DND-41 (cell line): ENCODE data around the gene EPHX1.

Experiments used
- ATAC-seq: fragments of 200-7000 bp; cut with Tn5 transposase; 3 replicates; pipeline ENCODE4 v1.9.1; 2021; ENCODE audit warnings: low read depth; ENCODE audit not compliant: insufficient read depth
- DNase-seq: peaks from one replicate; pipeline ENCODE4 v3.0.0-alpha.2; 2020
- H2AFZ ChIP-seq: 2 replicates; pipeline ENCODE4 v1.6.0; 2012; ENCODE audit warnings: low read depth, low read length
- H3K27ac ChIP-seq: 2 replicates; pipeline ENCODE4 v1.5.1; 2012; ENCODE audit warnings: low read length, inconsistent platforms
- H3K27me3 ChIP-seq: fragments of 200-600 bp; sonication (generic); 2 replicates; pipeline ENCODE4 v1.6.0; 2012; ENCODE audit warnings: low read length, mild to moderate bottlenecking, inconsistent platforms; ENCODE audit not compliant: insufficient read depth, poor library complexity
- H3K36me3 ChIP-seq: 2 replicates; pipeline ENCODE4 v1.5.1; 2012; ENCODE audit warnings: low read length, inconsistent platforms; ENCODE audit not compliant: insufficient read depth
- H3K4me1 ChIP-seq: 2 replicates; pipeline ENCODE4 v1.5.1; 2012; ENCODE audit warnings: mild to moderate bottlenecking, low read length; ENCODE audit not compliant: insufficient read depth
- H3K4me2 ChIP-seq: 2 replicates; pipeline ENCODE4 v1.6.0; 2012; ENCODE audit warnings: mild to moderate bottlenecking, moderate library complexity, low read length, inconsistent platforms; ENCODE audit not compliant: insufficient read depth
- H3K4me3 ChIP-seq, 2 experiments: fragments of 200-600 bp in 1 of 2; shearing (Covaris generic) in 1 of 2; 2 replicates each; pipeline ENCODE4 v1.5.1; 2012 to 2016; ENCODE audit warnings: inconsistent platforms in 2 of 2, low read length in 2 of 2, mild to moderate bottlenecking in 2 of 2, low read depth in 1 of 2, moderate library complexity in 1 of 2
- H3K79me2 ChIP-seq: 2 replicates; pipeline ENCODE4 v1.6.0; 2012; ENCODE audit warnings: low read length, inconsistent platforms; ENCODE audit not compliant: insufficient read depth
- H3K9ac ChIP-seq: 2 replicates; pipeline ENCODE4 v1.6.0; 2012; ENCODE audit warnings: low read depth, mild to moderate bottlenecking, inconsistent platforms, low read length, moderate library complexity
- H3K9me3 ChIP-seq: 2 replicates; pipeline ENCODE4 v1.5.1; 2012; ENCODE audit warnings: low read length, moderate library complexity, mild to moderate bottlenecking, inconsistent platforms; ENCODE audit not compliant: insufficient read depth, severe bottlenecking
- H4K20me1 ChIP-seq: 2 replicates; pipeline ENCODE4 v1.6.0; 2012; ENCODE audit warnings: low read length; ENCODE audit not compliant: insufficient read depth
- EZH2 ChIP-seq: IDR thresholded peaks from 3 replicates; pipeline ENCODE4 v1.6.1; 2012; ENCODE audit warnings: borderline replicate concordance, low read depth, mild to moderate bottlenecking, moderate library complexity, low read length, inconsistent platforms; ENCODE audit not compliant: severe bottlenecking
- TF ChIP-seq, protein P1 (sequence below): IDR thresholded peaks from 2 replicates; pipeline ENCODE4 v1.5.1; 2012; ENCODE audit warnings: borderline replicate concordance, low read length, moderate library complexity, mild to moderate bottlenecking; ENCODE audit not compliant: poor library complexity, severe bottlenecking; ENCODE audit errors: extremely low read depth

Gene EPHX1

GRCh38 chr1:225824533-225824941, 14.6 kb downstream of the EPHX1 start:
- no peak overlapping the region for H2AFZ ChIP-seq
- no peaks in the 10 kb centered on the region for H4K20me1 ChIP-seq
- H3K9me3 ChIP-seq, result no peaks in the 10 kb centered on the region
- no peaks in the 10 kb centered on the region for H3K79me2 ChIP-seq
- H3K36me3 ChIP-seq, result no peaks in the 10 kb centered on the region
- ATAC-seq (no peak), DNase-seq (no peak)
- no peaks in the 10 kb centered on the region for H3K4me1 ChIP-seq
- TF ChIP-seq EZH2, result no peak
- TF ChIP-seq, protein P1, sequence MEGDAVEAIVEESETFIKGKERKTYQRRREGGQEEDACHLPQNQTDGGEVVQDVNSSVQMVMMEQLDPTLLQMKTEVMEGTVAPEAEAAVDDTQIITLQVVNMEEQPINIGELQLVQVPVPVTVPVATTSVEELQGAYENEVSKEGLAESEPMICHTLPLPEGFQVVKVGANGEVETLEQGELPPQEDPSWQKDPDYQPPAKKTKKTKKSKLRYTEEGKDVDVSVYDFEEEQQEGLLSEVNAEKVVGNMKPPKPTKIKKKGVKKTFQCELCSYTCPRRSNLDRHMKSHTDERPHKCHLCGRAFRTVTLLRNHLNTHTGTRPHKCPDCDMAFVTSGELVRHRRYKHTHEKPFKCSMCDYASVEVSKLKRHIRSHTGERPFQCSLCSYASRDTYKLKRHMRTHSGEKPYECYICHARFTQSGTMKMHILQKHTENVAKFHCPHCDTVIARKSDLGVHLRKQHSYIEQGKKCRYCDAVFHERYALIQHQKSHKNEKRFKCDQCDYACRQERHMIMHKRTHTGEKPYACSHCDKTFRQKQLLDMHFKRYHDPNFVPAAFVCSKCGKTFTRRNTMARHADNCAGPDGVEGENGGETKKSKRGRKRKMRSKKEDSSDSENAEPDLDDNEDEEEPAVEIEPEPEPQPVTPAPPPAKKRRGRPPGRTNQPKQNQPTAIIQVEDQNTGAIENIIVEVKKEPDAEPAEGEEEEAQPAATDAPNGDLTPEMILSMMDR, result no peak
- H3K27ac ChIP-seq, result no peak overlapping the region
- no peak overlapping the region for H3K4me3 ChIP-seq
- no peak overlapping the region for H3K9ac ChIP-seq
- H3K27me3 ChIP-seq, result no peaks in the 10 kb centered on the region
- H3K4me2 ChIP-seq, result no peak overlapping the region

DNA sequence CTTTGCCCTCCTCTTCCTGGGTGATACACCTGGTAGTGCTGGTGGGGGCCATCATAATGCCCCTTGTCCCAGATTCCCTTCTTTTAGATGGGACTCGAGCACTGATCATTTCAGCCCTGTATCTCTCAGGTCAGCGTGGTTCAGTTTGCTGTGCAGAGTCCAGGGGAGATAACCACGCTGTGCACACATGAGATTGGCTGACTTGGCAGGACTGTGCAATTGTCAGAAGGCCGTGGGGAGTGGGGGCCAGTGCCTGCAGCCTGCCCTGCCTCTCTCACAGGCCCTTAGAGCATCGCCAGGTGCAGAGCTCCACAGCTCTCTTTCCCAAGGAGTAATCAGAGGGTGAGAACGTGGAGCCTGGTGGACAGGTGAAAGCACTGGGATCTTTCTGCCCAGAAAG, 15.2 kb downstream of the EPHX1 start:
- DNase-seq (no peak), ATAC-seq (no peak)
- no peaks in the 10 kb centered on the region for H3K4me1 ChIP-seq
- TF ChIP-seq, protein P1, result no peak
- no peak for TF ChIP-seq EZH2
- no peak overlapping the region for H3K4me3 ChIP-seq
- H3K4me2 ChIP-seq, result no peak overlapping the region
- H3K9me3 ChIP-seq, result no peaks in the 10 kb centered on the region
- H2AFZ ChIP-seq, result no peak overlapping the region
- H3K27me3 ChIP-seq, result no peaks in the 10 kb centered on the region
- no peaks in the 10 kb centered on the region for H3K36me3 ChIP-seq
- H3K79me2 ChIP-seq, result no peaks in the 10 kb centered on the region
- no peak overlapping the region for H3K27ac ChIP-seq
- H3K9ac ChIP-seq, result no peak overlapping the region
- H4K20me1 ChIP-seq, result no peaks in the 10 kb centered on the region

DNA sequence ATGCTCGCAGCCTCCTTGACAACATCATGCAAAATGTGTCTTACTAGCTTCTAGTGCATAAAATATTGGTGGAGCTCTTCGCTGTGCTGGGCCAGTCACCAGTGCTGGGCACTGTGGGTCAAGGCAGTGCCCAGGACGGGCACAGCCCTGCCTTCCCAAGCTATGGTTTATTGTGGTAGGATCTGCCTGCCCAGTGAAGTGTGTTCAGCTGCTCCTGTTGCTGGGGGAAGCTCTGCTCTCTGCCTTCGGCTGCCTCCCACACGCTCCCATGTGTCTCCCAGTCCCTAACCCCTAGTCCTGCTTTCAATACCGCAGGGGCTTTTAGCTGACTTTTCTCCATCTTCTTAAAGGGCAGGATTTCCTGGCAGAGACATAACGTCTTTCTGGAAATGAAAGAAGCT, 15.7 kb downstream of the EPHX1 start:
- DNase-seq (no peak), ATAC-seq (no peak)
- TF ChIP-seq EZH2, result no peak
- TF ChIP-seq, protein P1, result no peak
- Histone ChIP-seq H3K4me2 (no peak overlapping the region), H3K9ac (no peak overlapping the region), H3K27me3 (no peaks in the 10 kb centered on the region), H2AFZ (no peak overlapping the region), H3K9me3 (no peaks in the 10 kb centered on the region), H3K36me3 (no peaks in the 10 kb centered on the region), H4K20me1 (no peaks in the 10 kb centered on the region), H3K27ac (no peak overlapping the region), H3K4me1 (no peaks in the 10 kb centered on the region), H3K79me2 (no peaks in the 10 kb centered on the region), H3K4me3 (no peak overlapping the region)

DNA sequence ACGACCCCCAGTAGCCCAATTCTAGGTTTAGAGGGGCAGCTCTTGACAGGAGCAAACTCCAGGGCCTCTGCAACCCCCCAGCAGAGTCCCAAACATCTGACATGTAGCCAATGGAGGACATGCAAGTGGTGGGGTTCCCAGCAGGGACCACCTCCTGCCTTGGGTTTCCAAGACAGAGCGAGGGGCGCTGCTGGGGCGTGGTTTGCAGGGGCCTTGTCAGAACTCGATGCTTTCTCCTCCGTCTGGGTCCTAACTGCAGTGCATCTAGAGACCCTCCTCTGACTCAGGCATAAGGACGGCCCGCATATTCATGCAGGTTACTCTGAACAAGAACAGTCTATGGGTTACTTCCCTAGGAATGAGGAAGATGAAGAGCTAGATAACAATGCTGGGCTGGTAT, 17.2 kb downstream of the EPHX1 start:
- H3K9me3 ChIP-seq, result no peaks in the 10 kb centered on the region
- no peaks in the 10 kb centered on the region for H3K27me3 ChIP-seq
- H4K20me1 ChIP-seq, result no peaks in the 10 kb centered on the region
- H3K9ac ChIP-seq, result no peak overlapping the region
- H3K4me2 ChIP-seq, result no peak overlapping the region
- no peaks in the 10 kb centered on the region for H3K79me2 ChIP-seq
- DNase-seq (no peak), ATAC-seq (no peak)
- no peak overlapping the region for H3K4me3 ChIP-seq
- no peak overlapping the region for H2AFZ ChIP-seq
- H3K4me1 ChIP-seq, result no peaks in the 10 kb centered on the region
- TF ChIP-seq EZH2, result no peak
- TF ChIP-seq, protein P1, result no peak
- no peak overlapping the region for H3K27ac ChIP-seq
- no peaks in the 10 kb centered on the region for H3K36me3 ChIP-seq
